HG03159 (cell line): ENCODE data around the gene OSBPL10.
"Not testable (repeated sequence)": the region's sequence is repeated elsewhere in the genome, so short reads cannot be mapped to it uniquely, and the experiment has no call there.

Source experiments
- ATAC-seq: cut with Tn5 transposase; IDR thresholded peaks from one replicate; pipeline ENCODE4 v1.9.1; 2021; ENCODE audit warnings: mild to moderate bottlenecking, moderate library complexity; ENCODE audit not compliant: unreplicated experiment

OSBPL10 gene

GRCh38 chr3:31723701-31724100 lies 257.4 kb downstream of the OSBPL10 start:
- no peak for ATAC-seq

DNA sequence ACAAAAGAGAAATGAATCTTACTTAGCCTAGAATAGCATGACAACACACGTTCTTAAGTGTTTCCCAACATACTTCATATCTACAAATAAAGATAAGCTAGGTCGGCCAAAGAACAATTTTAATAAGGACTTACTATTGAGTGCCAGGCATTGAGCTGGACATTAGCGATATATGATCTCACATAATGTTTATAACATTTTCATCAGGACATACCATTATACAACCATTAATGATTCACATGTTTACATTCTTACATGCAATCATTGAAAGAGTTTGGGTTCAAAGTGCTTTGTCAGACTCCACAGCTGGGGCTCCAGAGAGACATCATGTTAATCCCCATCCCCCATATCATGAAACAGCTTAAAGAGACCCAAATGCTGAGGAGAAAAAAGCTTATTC lies 259.4 kb downstream of the OSBPL10 start:
- no peak for ATAC-seq

DNA sequence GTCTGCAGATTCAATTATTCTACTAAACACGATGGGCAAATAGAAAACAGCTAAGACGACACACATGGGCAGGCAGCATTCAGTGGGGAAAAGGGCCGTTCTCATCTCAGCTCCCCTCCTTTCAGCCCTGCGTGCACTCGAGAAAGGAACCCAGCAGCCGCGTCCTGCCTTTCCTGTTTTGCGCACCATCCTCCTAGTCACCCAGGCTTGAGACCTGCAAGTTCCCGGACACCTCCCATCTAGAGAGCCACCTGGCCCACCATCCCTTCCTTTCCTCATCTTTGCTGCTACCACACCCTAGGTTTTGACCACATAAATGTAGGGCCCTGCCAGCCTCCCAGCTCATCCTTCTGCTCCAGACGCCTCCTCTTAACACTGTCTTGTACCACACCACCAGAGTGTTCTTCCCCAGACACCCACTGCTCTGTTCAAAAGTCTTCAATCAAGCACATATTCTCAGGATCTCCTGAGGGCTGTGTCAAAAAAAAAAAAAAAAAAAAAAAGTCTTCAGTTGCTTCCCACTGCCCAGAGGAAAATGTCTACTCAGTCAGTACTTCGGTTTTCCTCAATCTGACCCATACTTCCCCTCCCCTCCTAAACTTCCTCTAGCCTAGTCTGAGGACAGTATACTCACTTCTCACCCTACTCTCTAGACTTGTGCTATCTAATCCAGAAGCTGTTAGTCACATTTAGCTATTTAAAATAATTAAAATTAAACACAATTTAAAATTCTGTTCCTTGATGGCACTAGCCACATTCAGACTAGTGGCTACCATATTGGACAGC lies 266.4 kb downstream of the OSBPL10 start:
- ATAC-seq = no peak

- ATAC-seq = no peak
Measured at GRCh38 chr3:31713816-31714215, 267.2 kb downstream of the OSBPL10 start.

DNA sequence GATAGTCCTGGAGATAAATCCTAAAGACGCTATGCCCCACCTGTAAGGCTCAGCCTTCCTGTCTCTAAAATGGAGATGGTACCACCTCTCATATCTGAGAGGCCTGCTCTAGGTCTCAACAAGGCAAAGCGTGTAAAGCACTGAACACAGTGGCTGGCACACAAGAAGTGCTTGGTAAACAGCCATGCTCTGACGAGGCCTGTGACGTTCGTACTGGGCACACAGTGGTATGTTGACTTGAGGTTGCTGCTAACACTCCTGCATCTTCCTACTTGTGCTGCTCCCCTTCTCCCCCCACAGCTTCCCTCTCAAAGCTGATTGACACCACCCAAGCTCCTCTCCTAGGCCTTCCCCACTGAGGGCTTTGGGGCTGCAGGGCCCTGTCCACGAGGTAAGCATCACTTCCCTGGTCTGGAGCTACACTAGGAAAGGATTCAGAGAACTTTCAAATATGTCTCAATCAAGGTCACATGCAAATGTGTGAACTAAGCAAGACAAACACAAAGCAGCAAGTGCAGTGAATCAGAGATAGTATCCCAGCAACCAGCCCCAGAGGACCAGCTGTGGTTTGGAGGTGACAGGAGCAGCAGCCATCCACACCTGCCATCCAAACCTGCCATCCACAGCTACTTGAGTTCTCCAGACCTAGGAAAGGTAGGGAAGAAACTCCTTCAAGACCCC lies 270.8 kb downstream of the OSBPL10 start:
- no peak for ATAC-seq

- no peak for ATAC-seq
Measured at GRCh38 chr3:31709526-31709925, 271.5 kb downstream of the OSBPL10 start.

- ATAC-seq = no peak
Measured at GRCh38 chr3:31709005-31709404, 272.1 kb downstream of the OSBPL10 start.

GRCh38 chr3:31707286-31707685 lies 273.8 kb downstream of the OSBPL10 start:
- ATAC-seq = no peak

DNA sequence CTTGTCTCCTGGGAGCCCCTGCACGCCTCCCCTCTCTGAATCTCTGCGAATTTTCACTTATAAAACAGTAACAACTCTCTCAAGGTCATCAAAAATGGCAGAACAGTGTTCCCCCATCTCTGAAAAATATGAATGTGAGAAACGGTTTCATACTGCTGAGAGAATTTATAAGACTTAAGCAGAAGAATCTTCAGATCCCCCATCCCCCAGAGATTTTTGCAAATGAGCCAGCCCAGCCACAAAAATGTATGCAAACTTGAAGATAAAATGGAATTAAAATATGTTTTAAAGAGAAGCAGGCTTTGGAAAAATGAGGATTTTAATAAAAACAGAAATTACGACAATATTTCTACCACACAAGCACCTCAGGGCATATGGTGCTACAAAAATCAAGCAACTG lies 275.3 kb downstream of the OSBPL10 start:
- ATAC-seq = no peak

DNA sequence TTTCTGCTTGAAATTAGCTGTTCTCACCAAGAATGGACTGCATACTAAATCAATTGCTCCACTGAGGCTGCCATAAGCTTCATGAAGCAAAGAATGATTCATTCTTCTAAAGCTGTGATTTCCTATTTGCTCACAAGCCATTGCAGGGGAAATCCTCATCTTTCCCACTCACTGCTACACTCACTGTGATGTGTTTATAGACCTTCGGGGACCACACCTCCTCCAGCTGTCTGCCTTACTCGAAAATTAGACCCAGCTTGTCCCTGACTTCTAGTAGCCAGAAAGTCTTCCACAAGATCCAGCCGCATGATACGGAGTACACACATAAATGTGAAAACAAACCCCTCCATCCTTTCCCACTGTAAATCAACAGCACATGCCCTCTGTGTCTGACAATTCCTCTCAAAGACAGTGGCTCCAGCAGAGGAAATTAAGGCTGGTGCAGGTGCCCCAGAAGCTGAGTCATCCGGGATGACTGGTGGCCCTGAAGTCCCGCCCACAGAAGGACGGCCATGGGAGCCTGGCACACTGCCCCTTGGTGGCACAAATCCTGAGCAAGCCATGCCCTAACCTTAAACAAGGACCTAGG lies 276.4 kb downstream of the OSBPL10 start:
- ATAC-seq = no peak

DNA sequence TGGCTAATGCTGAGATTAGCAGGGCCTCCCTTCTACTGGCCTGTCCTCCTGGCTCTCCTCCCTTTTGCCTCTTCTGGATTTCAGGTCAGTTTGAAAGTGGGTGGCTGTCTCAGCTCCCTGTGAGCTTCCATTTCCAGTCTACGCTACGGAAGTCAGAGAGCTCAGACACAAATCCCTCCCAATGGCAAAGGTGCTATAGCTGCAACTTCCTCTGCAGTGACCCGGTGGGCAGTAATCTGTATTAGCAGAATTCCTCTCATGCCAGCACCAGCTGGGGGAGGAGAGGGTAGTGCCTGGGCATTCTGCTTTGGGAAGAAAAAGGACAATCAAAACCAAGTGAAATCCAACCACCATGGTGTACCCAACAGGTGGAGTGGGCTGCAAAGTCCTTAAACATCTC lies 276.9 kb downstream of the OSBPL10 start:
- ATAC-seq = no peak

GRCh38 chr3:31701286-31701685 lies 279.8 kb downstream of the OSBPL10 start:
- ATAC-seq = no peak

DNA sequence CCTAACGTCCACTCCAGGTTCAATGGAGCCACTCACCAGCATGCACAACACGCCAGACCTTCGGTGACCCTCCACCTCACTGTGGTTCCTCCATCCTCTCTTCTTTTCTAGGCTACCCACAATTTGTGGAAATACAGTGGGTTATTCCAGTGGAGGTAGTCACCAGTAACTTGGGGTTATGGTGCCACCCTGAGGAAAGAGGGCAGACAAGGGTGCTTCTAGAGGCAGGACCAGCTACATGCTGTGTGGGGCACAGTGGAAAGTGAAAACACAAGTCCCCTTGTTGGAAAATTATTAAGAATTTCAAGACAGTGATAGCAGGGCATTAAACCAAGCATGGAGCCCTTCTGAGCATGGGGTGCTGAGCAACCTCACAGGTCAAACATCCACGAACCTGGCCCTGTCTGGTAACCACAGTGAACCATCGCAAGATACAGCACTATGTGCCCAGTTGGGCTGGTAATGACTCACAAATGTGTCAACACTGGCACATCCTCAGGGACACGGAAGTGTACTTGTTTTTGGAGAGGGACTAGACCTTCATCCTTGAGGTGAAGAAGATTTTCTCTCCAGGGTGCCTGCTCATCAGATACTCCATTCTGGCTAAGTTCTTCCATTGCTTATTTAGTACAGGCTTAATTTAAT lies 281.6 kb downstream of the OSBPL10 start:
- no peak for ATAC-seq

- ATAC-seq = no peak
Measured at GRCh38 chr3:31696815-31697548, 284.1 kb downstream of the OSBPL10 start.

DNA sequence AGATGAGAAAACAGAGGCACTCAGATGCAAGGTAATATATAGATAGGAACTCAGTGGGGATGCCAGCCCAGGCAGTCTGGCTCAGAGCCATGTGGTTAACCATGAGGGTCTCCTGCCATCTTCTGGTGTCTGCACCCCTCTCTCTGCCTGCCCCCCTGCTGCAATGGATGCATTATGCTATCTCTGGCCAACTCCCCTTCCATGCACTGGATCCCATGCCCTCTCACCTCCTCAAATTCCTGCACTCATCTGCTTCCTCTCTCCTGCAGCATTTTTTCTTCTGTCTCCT lies 285.1 kb downstream of the OSBPL10 start:
- no peak for ATAC-seq

DNA sequence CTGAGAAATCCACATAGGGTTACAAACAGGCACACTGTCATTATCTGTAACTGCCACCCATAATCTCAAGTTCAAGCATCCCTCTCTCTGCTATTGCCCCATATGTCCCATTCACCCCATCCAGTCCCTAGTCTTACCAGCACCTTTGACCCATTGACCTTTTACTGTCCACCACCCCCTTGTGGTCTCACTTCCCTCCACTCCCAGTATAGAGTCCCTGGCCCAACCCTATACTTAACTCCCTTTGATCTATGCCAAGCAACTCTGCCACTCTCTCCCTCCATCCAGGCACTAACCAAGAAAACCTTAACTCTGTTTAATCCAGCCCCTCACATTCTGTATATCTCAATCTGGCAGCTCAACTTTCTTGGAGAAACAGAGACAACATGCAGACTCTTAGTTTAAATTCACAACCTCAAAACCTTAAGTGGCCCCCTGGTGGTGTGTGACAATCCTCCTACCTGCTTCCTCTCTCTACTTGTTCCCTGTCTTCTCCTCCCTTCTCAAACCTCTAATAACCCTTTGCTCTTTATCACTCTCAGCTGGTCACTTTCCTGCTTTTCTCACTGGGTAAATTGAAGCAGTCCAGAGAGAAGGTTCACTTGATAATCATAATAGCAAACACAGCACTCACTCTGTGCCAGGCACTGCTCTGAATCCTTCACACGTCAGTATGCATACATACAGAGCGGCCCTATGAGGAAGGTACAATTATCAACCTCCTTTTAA lies 285.6 kb downstream of the OSBPL10 start:
- ATAC-seq = peak; percentile 59

DNA sequence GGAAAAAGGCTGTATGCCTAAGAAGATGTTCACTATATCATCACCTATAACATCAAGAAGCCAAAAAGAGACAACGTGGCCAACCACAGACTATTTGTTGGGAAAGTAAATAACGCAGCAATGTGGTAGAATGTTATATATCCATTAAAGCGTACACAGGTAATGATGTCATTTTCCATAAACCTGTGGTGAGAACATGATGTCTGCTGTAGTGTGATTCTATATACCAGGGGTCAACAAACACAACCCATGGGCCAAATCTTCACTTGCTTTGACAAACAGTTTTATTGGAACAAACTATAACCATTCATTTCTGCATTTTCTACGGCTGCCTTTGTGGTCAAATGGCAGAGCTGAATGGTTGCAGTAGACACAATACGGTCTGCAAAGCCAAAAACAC lies 287.7 kb downstream of the OSBPL10 start:
- ATAC-seq = no peak

DNA sequence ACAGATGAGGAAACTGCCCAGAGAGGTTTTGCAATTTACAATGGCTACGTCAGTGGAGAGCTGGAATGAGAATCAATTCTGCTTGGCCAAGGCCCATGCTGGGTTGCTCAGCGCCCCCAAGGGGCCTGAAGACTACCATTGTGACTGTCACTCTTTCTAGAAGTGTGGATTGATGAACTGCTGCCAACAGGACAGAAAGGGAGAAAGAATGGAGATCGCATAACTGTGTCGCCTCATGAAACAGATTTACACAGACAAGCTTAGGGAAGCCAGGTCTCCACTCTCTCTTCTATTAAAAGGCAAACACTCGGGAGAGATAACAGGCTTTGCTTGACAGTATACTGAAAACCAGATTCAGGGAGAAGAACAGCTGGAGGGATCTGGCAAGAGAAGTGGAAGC lies 288.3 kb downstream of the OSBPL10 start:
- ATAC-seq = no peak

- ATAC-seq = no peak
Measured at GRCh38 chr3:31690771-31691170, 290.3 kb downstream of the OSBPL10 start.

- ATAC-seq = not testable (repeated sequence)
Measured at GRCh38 chr3:31689523-31689922, 291.5 kb downstream of the OSBPL10 start.

DNA sequence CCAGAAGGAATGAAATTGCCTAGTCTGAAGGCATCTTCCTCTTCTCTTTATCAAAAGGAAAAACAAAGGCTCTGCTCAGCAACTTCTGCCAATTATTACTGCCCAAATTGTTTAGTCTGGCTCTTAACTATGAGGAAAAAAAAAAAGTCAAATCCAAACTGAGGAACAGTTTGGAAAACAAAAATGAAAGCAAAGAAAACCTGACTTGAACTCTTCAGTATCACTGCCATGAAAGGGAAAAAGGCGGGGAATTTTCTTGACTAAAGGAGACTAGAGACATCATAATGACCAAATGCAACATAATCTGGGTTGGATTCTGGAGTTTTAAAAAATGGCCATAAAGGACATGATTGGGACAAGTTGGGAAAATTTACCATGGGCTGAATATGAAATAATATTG lies 292.1 kb downstream of the OSBPL10 start:
- ATAC-seq = no peak
